Caco-2 (cell line): ENCODE data around the gene SLC1A3. TPM values are rescaled to one million over a fixed set of nuclear protein-coding genes. Genes with fewer than 3 reads are reported as not detected.

Source experiments
- BruUV-seq: library from RNA; stranded (reverse); fragments of 400-500 nt; replicated peaks from 2 replicates; lab custom pipeline; 2021; lab: Mats Ljungman, UMichigan
- CTCF ChIA-PET: fragments of 300-600 bp; sonication (Branson Sonifier 250); formaldehyde crosslinking; loops from one replicate; lab custom pipeline; 2022; ENCODE audit warnings: antibody characterized with exemption; lab: Charles Lee
- POLR2A ChIA-PET: fragments of 300-600 bp; sonication (Branson Sonifier 250); formaldehyde crosslinking; loops from one replicate; lab custom pipeline; 2022; ENCODE audit warnings: antibody characterized with exemption; lab: Charles Lee
- DNase-seq, 2 experiments: peaks; one replicate each; pipeline versions ENCODE4 v3.0.0 to v3.0.0-alpha.2; 2020 to 2022
- H3K27me3 ChIP-seq: replicated peaks from 2 replicates; pipeline ENCODE4 v1.6.0; 2011; ENCODE audit warnings: low read length; ENCODE audit not compliant: control insufficient read depth, insufficient read depth
- H3K36me3 ChIP-seq: 2 replicates; pipeline ENCODE4 v1.5.1; 2011; ENCODE audit warnings: low read length; ENCODE audit not compliant: control insufficient read depth, insufficient read depth
- H3K4me1 ChIP-seq: fragments of 250-450 bp; sonication (Bioruptor Pico); 2 replicates; pipeline ENCODE4 v1.5.1; 2020; ENCODE audit warnings: mild to moderate bottlenecking
- H3K4me3 ChIP-seq: 2 replicates; pipeline ENCODE4 v1.5.1; 2011; ENCODE audit warnings: low read depth, mild to moderate bottlenecking, control low read depth, low read length
- H3K9me3 ChIP-seq: fragments of 250-450 bp; sonication (Bioruptor Pico); 2 replicates; pipeline ENCODE4 v1.5.1; 2020; ENCODE audit warnings: mild to moderate bottlenecking, moderate library complexity
- H3K27ac Mint-ChIP-seq: one replicate; pipeline ENCODE4 v1.8.0; 2022; ENCODE audit warnings: mixed read lengths; ENCODE audit not compliant: unreplicated experiment
- H3K27me3 Mint-ChIP-seq: one replicate; pipeline ENCODE4 v1.8.0; 2022; ENCODE audit warnings: mixed read lengths; ENCODE audit not compliant: insufficient read depth, unreplicated experiment
- H3K36me3 Mint-ChIP-seq: one replicate; pipeline ENCODE4 v1.8.0; 2022; ENCODE audit warnings: mild to moderate bottlenecking, mixed read lengths; ENCODE audit not compliant: insufficient read depth, unreplicated experiment
- H3K4me1 Mint-ChIP-seq: one replicate; pipeline ENCODE4 v1.8.0; 2022; ENCODE audit warnings: low read depth, mixed read lengths; ENCODE audit not compliant: unreplicated experiment
- H3K4me3 Mint-ChIP-seq: one replicate; pipeline ENCODE4 v1.8.0; 2022; ENCODE audit warnings: mild to moderate bottlenecking, moderate library complexity, mixed read lengths; ENCODE audit not compliant: unreplicated experiment
- H3K9me3 Mint-ChIP-seq: one replicate; pipeline ENCODE4 v1.8.0; 2022; ENCODE audit warnings: mixed read lengths; ENCODE audit not compliant: unreplicated experiment
- intact Hi-C: fragments of 100-400 bp; cut with micrococcal nuclease; formaldehyde crosslinking; loops from one replicate; pipeline ENCODE4 v1.10.0; 2022; ENCODE audit not compliant: unreplicated experiment
- total RNA-seq: library from RNA; stranded (reverse); gene quantifications from 2 replicates; pipeline ENCODE4 v1.2.3, GENCODE V29; 2022
- TF ChIP-seq, protein P1 (sequence below), 2 experiments: fragments of 200-600 bp in 1 of 2; IDR thresholded peaks; 1 replicate in 1 of 2; 2 replicates in 1 of 2; pipeline versions ENCODE4 v1.5.1 to v1.8.0; 2011 to 2022; ENCODE audit warnings: antibody characterized with exemption in 1 of 2, control low read depth in 1 of 2, inconsistent platforms in 1 of 2, low read depth in 1 of 2, low read length in 1 of 2, mild to moderate bottlenecking in 1 of 2, moderate library complexity in 1 of 2; ENCODE audit not compliant: insufficient read depth in 1 of 2, severe bottlenecking in 1 of 2, unreplicated experiment in 1 of 2

Gene SLC1A3
- total RNA-seq, 1 experiment from 2014 or later: 178 TPM

DNA sequence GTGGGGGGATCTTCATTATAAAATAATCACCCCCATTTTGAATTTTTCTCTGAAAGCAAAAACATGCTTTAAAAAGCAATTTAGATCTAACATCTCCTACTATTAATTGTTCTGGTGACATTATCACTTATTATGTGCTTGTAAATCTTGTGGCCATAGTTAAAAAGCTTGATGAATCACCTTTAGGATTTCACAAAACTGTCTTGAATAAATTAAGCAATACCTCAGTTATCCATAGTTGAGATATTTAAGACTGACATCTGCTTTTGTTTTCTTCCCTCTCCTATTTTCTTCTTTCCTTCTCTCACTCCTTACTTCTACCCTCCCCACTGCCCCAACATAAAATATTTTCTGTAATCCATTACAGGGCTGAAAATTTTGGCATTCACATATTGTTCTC, 84.8 kb downstream of the SLC1A3 start:
- Mint-ChIP-seq H3K9me3 (no peaks in the 10 kb centered on the region), H3K4me3 (no peak overlapping the region), H3K36me3 (peaks cover 24% of the 10 kb centered on the region), H3K27me3 (no peaks in the 10 kb centered on the region), H3K27ac (no peak overlapping the region), H3K4me1 (peaks cover 16% of the 10 kb centered on the region)
- Histone ChIP-seq H3K36me3 (no peaks in the 10 kb centered on the region; the same call in 1 of the 2 replicates), H3K4me1 (peaks cover 14% of the 10 kb centered on the region; the same call in 1 of the 2 replicates), H3K9me3 (no peaks in the 10 kb centered on the region), H3K4me3 (no peak overlapping the region), H3K27me3 (no peaks in the 10 kb centered on the region)
- intact Hi-C loops: loop anchor here (2.0 to 10.0 kb wide), 3 partner anchors 52 to 616 kb away; partner anchors contain the start of gene NADK2
- ChIA-PET CTCF (interaction anchor here (0.9 to 1.8 kb wide), 9 partner anchors 9 to 276 kb away, joined by 3 to 24 read pairs (median 5); partner anchors contain the start of gene SLC1A3), POLR2A (interaction anchor here (1.0 kb wide), 1 partner anchor 273 kb away, joined by 4 read pairs; no protein-coding TSS in a partner anchor)
- TF ChIP-seq, protein P1, sequence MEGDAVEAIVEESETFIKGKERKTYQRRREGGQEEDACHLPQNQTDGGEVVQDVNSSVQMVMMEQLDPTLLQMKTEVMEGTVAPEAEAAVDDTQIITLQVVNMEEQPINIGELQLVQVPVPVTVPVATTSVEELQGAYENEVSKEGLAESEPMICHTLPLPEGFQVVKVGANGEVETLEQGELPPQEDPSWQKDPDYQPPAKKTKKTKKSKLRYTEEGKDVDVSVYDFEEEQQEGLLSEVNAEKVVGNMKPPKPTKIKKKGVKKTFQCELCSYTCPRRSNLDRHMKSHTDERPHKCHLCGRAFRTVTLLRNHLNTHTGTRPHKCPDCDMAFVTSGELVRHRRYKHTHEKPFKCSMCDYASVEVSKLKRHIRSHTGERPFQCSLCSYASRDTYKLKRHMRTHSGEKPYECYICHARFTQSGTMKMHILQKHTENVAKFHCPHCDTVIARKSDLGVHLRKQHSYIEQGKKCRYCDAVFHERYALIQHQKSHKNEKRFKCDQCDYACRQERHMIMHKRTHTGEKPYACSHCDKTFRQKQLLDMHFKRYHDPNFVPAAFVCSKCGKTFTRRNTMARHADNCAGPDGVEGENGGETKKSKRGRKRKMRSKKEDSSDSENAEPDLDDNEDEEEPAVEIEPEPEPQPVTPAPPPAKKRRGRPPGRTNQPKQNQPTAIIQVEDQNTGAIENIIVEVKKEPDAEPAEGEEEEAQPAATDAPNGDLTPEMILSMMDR (IDR thresholded peaks at IDR 0.05; ENCODE audit: insufficient read depth in 1 of 2, low read depth in 1 of 2, low read length in 1 of 2, severe bottlenecking in 1 of 2, unreplicated experiment in 1 of 2): no peak
- no TSS peak for BruUV-seq
- no peak for DNase-seq

DNA sequence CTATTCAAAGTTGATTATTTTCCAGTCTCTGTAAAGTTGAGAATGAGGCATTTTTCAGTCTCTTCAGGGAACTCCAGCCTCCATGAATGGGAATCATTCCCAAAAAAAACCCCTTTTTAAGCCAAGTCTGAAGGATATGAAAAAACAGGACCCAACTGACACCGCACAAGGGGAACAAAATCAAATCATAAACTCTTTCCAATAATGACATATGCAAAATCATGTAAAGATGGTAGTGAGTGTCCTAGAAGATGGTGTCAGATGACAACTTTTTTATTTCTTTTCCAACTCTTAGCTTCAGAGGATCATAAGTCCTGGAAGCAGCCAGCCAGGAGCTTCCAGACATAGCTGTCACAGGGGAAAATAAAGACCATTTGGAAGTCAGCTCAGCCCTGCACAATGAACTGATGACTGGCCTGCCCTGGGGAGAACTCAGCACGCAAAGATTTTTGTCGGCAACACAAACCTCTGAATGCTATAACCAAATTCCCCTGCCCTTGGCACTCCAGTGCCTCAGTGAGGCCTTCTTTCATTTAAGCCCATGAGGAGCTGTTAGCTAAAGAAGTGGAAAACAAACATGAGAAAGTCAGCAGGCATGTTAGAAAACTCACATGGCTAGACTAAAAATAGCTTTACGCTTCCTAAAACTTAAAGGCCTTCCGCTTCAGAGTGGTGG, 85.4 kb downstream of the SLC1A3 start:
- Mint-ChIP-seq H3K4me1 (peaks cover 22% of the 10 kb centered on the region), H3K27ac (no peak overlapping the region), H3K9me3 (no peaks in the 10 kb centered on the region), H3K4me3 (no peak overlapping the region), H3K36me3 (peaks cover 18% of the 10 kb centered on the region), H3K27me3 (no peaks in the 10 kb centered on the region)
- no peaks in the 10 kb centered on the region for H3K27me3 ChIP-seq
- TF ChIP-seq, protein P1 (IDR thresholded peaks at IDR 0.05; ENCODE audit: insufficient read depth in 1 of 2, low read depth in 1 of 2, low read length in 1 of 2, severe bottlenecking in 1 of 2, unreplicated experiment in 1 of 2): no peak
- CTCF ChIA-PET: interaction anchor here (0.8 kb wide), 1 partner anchor 277 kb away, joined by 4 read pairs; no protein-coding TSS in a partner anchor
- H3K9me3 ChIP-seq: no peaks in the 10 kb centered on the region
- H3K4me1 ChIP-seq: peaks cover 14% of the 10 kb centered on the region; the same call in 1 of the 2 replicates
- DNase-seq: no peak
- H3K4me3 ChIP-seq: no peak overlapping the region
- no TSS peak for BruUV-seq
- no peaks in the 10 kb centered on the region for H3K36me3 ChIP-seq
- intact Hi-C loops: loop anchor here (2.0 to 10.0 kb wide), 3 partner anchors 53 to 617 kb away; partner anchors contain the start of gene NADK2
- POLR2A ChIA-PET: no interaction called here

DNA sequence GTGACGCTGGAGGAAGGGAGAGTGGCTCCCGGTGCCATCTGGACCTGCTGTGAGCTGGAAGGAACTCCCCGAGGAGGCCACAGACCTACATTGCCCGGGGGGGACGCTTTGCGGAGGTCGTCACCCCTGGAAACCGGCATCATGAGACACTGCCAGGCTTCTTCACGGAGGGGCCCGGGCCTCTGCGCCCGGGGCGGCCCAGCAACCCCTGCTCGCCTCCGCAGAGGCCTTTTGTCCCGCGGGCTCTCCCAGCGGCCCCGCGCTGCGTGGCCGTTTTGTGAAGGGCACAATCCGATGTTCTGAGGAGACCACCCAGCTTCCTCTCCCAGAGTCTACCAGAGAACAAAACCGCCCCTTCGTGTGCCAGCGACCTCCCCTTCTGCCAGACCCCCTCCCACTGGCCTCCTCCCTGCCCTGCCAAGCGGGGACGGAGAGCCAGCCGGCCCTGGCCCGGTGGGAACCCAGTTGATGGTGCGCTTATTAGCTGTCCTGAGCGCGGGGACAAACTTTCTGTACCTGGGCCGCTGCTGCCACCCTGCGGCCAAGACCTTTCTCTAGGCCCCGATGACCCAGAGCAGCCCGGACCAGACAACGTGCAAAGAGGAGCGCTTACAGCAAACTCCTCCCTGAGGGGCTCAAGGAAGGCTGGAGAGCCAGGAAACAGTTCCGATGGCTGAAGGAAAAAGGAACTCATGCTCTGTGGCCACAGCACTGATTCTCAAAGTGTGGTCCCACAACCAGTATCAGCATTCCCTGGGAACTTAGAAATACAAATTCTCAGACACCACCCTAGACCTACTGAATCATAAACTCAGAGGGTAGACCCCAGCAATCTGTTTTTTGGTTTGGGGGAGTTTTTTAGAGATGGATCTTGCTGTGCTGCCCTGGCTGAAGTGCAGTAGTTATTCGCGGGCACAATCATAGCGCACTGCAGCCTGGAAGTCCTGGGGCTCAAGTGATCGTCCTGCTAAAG, 86.7 kb downstream of the SLC1A3 start:
- TF ChIP-seq, protein P1 (IDR thresholded peaks at IDR 0.05; ENCODE audit: insufficient read depth in 1 of 2, low read depth in 1 of 2, low read length in 1 of 2, severe bottlenecking in 1 of 2, unreplicated experiment in 1 of 2): peak; percentile 15 to 34
- no TSS peak for BruUV-seq
- no peaks in the 10 kb centered on the region for H3K36me3 ChIP-seq
- H3K4me3 ChIP-seq: no peak overlapping the region
- DNase-seq: peak; percentile 42 to 49
- no peaks in the 10 kb centered on the region for H3K27me3 Mint-ChIP-seq
- H3K4me1 Mint-ChIP-seq: peaks cover 24% of the 10 kb centered on the region
- H3K9me3 ChIP-seq: no peaks in the 10 kb centered on the region
- H3K27me3 ChIP-seq: no peaks in the 10 kb centered on the region
- H3K4me3 Mint-ChIP-seq: no peak overlapping the region
- H3K9me3 Mint-ChIP-seq: no peaks in the 10 kb centered on the region
- peaks cover 10% of the 10 kb centered on the region for H3K36me3 Mint-ChIP-seq
- no peak overlapping the region for H3K27ac Mint-ChIP-seq
- intact Hi-C loops: loop anchor here (10.0 kb wide), 2 partner anchors 448 to 618 kb away; partner anchors contain the start of gene NADK2
- ChIA-PET POLR2A (no interaction called here), CTCF (no interaction called here)
- H3K4me1 ChIP-seq: peaks cover 14% of the 10 kb centered on the region; the same call in 1 of the 2 replicates
